Suprapubic skin (tissue), 4 donors: Measurements from ENCODE around the gene CFAP97D1. TPM values are rescaled to one million over a fixed set of nuclear protein-coding genes. Genes with fewer than 3 reads are reported as not detected.

ENCODE experiments used
- DNase-seq, 2 donors: peaks; one replicate each; pipeline ENCODE4 v3.0.0-alpha.2; 2019; ENCODE audit warnings: low spot score in 2 of 2
- H3K27ac ChIP-seq: fragments of 200-600 bp; sonication (generic); one replicate; pipeline ENCODE4 v1.5.1; 2019
- H3K27me3 ChIP-seq: fragments of 200-600 bp; sonication (generic); one replicate; pipeline ENCODE4 v1.5.1; 2019
- H3K36me3 ChIP-seq: fragments of 200-600 bp; sonication (generic); one replicate; pipeline ENCODE4 v1.5.1; 2019
- H3K4me1 ChIP-seq: fragments of 200-600 bp; sonication (generic); one replicate; pipeline ENCODE4 v1.5.1; 2019
- H3K4me3 ChIP-seq: fragments of 200-600 bp; sonication (generic); one replicate; pipeline ENCODE4 v1.5.1; 2019; ENCODE audit warnings: mild to moderate bottlenecking
- H3K9me3 ChIP-seq: fragments of 200-600 bp; sonication (generic); one replicate; pipeline ENCODE4 v1.5.1; 2019
- EP300 ChIP-seq: sonication (generic); formaldehyde crosslinking; IDR thresholded peaks from one replicate; pipeline ENCODE4 v1.6.1; 2017; ENCODE audit warnings: antibody characterized with exemption
- POLR2A ChIP-seq, 2 donors: fragments of 450-650 bp; IDR thresholded peaks; one replicate each; pipeline ENCODE4 v1.6.1; 2017; ENCODE audit warnings: antibody characterized with exemption in 2 of 2, mild to moderate bottlenecking in 2 of 2, moderate library complexity in 2 of 2
- POLR2AphosphoS5 ChIP-seq, 3 donors: sonication (generic); formaldehyde crosslinking; IDR thresholded peaks; one replicate each; pipeline ENCODE4 v1.6.1; 2017; ENCODE audit warnings: antibody characterized with exemption in 3 of 3
- WGBS: methylation state at CpG from one replicate; pipeline ENCODE4 v1.1.5; 2018; 5-methylcytosine and 5-hydroxymethylcytosine counted together
- total RNA-seq, 4 donors: library from RNA; depleted of rRNA; stranded (reverse); fragments of >200 nt; gene quantifications; one replicate each; pipeline ENCODE4 v1.1.0, GENCODE V29; 2016
- TF ChIP-seq, protein P1 (sequence below), 2 donors: fragments of 200-600 bp in 1 of 2; fragments of 450-650 bp in 1 of 2; sonication (generic) in 1 of 2; IDR thresholded peaks; one replicate each; pipeline ENCODE4 v1.5.1; 2016 to 2019; ENCODE audit warnings: antibody characterized with exemption in 2 of 2, mild to moderate bottlenecking in 1 of 2, moderate library complexity in 1 of 2

The CFAP97D1 gene
- total RNA-seq, 4 donors from 2014 or later, result 0.10 to 0.48 (median 0.13) TPM; not detected in 1

DNA sequence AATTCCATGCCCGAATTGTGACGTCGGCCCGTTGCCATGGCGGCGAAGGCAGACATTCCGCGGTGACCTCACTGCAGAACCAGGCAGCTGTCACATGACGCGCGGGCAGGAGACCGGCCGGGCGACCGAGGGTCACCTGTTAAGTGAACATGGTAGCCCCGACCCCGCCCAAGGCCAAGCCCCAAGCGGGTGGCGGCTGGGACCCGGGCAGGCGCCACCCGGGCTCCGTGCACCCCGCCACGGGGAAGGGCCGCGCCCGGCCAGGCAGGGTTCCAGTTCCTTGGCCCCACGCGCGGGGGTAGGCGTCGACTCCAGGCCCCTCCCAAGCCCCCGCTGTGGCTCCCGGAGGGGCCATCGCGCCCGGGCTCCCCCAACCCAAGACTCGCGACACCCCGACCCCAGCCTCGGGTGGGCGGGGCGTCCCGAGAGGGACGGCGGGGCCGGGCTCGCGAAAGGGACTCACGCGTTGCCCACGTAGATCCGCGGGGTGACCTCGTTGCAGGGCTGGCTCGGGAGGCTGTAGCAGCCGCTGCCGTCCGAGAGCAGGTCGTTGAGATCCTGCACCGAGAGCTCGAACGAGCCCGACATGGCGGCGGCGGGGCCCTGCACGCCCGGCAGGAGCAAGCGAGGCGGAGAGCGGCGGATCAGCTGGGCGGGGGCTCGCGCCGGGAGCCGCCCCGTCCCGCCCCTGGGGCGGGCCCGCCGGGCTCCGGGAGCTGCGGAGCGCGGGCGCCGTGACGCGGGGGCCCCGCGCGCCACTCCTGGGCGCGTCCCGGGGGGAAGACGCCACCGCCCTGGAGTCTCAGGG, 1.7 kb upstream of the CFAP97D1 start, which contains the start of gene DUSP3:
DUSP3 (minus strand) TSS at position 641 of the 808 bp plus-strand sequence; CDS start at position 588, 53 bp downstream.
- H3K36me3 ChIP-seq, result peaks cover 22% of the 10 kb centered on the region
- H3K9me3 ChIP-seq, result no peaks in the 10 kb centered on the region
- H3K4me1 ChIP-seq, result peaks cover 30% of the 10 kb centered on the region
- no peaks in the 10 kb centered on the region for H3K27me3 ChIP-seq
- peak within 1 kb of the TSS; percentile 100 for H3K27ac ChIP-seq
- peak; percentile 98 for DNase-seq
- TF ChIP-seq POLR2A (IDR thresholded peaks at IDR 0.05), result peak; percentile 74 to 89
- TF ChIP-seq POLR2AphosphoS5 (IDR thresholded peaks at IDR 0.05), result peak; percentile 61 to 75 (median 70)
- no peak for TF ChIP-seq EP300
- TF ChIP-seq, protein P1, sequence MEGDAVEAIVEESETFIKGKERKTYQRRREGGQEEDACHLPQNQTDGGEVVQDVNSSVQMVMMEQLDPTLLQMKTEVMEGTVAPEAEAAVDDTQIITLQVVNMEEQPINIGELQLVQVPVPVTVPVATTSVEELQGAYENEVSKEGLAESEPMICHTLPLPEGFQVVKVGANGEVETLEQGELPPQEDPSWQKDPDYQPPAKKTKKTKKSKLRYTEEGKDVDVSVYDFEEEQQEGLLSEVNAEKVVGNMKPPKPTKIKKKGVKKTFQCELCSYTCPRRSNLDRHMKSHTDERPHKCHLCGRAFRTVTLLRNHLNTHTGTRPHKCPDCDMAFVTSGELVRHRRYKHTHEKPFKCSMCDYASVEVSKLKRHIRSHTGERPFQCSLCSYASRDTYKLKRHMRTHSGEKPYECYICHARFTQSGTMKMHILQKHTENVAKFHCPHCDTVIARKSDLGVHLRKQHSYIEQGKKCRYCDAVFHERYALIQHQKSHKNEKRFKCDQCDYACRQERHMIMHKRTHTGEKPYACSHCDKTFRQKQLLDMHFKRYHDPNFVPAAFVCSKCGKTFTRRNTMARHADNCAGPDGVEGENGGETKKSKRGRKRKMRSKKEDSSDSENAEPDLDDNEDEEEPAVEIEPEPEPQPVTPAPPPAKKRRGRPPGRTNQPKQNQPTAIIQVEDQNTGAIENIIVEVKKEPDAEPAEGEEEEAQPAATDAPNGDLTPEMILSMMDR (IDR thresholded peaks at IDR 0.05), result no peak
- WGBS, result no CpG with 5 or more reads among the region's 100 CpGs
- H3K4me3 ChIP-seq, result peak within 1 kb of the TSS; percentile 99

DNA sequence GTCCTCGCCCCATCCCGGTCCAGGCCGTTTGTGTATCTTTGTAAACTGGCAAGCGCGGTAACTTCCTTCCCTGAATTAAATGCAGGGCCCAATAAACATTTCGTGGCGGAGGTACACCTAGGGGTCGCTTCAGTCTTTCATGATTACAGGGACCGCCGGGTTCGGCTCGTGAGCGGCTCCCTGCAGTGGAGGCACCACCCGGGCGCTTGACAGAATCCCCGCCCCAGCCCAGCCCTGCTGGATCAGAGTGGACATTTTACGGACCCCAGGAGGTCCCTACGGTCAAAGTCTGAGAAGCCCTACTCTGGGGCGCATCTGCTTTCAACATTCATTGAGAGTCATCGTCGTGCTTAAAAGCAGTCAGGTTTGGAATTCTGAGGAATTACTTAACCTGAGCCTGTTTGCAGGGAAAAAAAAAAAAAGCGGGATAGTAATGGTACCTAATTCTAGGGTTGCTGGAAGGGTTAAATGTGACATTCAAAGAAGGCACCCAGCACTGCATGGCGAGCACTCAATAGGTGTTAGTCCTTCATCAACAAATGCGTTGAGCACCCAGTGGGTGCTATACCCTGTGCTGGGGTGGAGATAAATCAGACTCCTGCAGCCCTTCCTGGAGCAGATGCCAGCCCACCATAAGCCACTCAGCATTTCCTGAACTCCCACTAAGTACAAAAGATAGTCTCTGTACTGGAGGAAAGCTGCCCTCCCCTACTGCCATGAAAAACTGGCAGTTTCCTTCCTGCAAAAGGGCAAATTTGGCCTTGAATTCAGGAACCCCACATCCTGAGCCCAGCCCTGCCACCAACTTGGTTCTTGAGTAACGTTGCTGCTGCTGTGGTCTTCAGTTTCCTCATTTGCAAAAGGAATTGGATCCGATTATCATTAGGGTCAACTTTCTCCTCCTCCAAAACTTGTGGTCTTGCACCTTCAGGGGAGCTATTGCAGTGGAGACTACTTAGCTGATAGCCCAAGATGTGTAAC, 800 bp upstream of the CFAP97D1 start:
- peaks cover 30% of the 10 kb centered on the region for H3K4me1 ChIP-seq

DNA sequence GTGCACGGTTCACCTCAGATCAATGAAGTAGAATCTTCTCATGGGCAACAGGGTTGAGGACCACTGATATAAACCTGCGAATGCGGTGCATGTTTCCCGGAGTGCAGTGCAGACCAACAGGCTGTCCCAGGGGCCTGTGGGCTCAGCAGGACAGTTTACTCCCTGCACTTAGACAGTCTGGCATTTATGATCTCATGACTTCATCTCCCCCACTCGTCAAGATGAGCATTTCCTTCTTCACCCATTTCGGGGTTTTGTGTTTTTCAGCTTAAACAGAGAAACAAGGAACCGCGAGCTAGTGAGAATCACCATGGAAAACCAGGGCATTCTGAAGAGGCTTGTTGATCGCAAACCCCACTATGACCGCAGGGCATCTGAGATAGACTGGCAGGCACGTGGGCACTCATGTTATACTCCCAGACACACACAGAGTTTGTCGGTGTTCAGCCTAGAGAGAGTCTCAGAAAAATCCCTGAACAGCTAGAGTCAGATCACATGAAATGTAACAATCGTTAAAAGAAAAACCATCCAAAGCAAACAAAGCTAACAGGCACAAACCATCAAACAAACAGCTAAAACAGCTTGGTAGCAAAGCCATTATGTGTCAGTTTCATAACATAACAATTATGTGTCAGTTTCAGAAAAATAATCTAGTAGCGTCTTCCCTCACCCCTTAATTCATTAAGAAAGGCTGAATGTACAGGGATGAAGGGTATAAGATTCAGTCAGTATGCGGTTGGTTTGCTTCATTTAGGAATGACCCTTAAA, 2.9 kb downstream of the CFAP97D1 start:
- no peak for DNase-seq
- no peaks in the 10 kb centered on the region for H3K9me3 ChIP-seq
- TF ChIP-seq POLR2AphosphoS5 (IDR thresholded peaks at IDR 0.05) (no peak), EP300 (no peak), POLR2A (IDR thresholded peaks at IDR 0.05) (no peak)
- TF ChIP-seq, protein P1 (IDR thresholded peaks at IDR 0.05), result no peak

More for the DNA sequence above, 800 bp upstream of the CFAP97D1 start:
- peaks cover 13% of the 10 kb centered on the region for H3K36me3 ChIP-seq
- H3K27ac ChIP-seq, result peak overlapping the region; percentile 100
- TF ChIP-seq, protein P1 (IDR thresholded peaks at IDR 0.05), result peak in 1 of 2 donors; percentile 19
- no peak for TF ChIP-seq POLR2A (IDR thresholded peaks at IDR 0.05)
- WGBS, result 12% methylated on average over 15 of the region's 26 CpGs
- peak overlapping the region; percentile 99 for H3K4me3 ChIP-seq
- DNase-seq, result peak in 1 of 2 donors; percentile 84
- H3K9me3 ChIP-seq, result no peaks in the 10 kb centered on the region
- H3K27me3 ChIP-seq, result no peaks in the 10 kb centered on the region

GRCh38 chr17:43784068-43784467, 3.8 kb downstream of the CFAP97D1 start:
- H3K36me3 ChIP-seq, result no peaks in the 10 kb centered on the region
- H3K4me3 ChIP-seq, result no peak overlapping the region
- no peak overlapping the region for H3K27ac ChIP-seq
- 82% methylated on average over 2 of the region's 2 CpGs for WGBS
- DNase-seq, result no peak
- no peak for TF ChIP-seq EP300
- no peak for TF ChIP-seq POLR2AphosphoS5 (IDR thresholded peaks at IDR 0.05)
- no peak for TF ChIP-seq POLR2A (IDR thresholded peaks at IDR 0.05)
- TF ChIP-seq, protein P1 (IDR thresholded peaks at IDR 0.05), result no peak
- no peaks in the 10 kb centered on the region for H3K27me3 ChIP-seq
- H3K4me1 ChIP-seq, result peaks cover 11% of the 10 kb centered on the region
- H3K9me3 ChIP-seq, result no peaks in the 10 kb centered on the region

More for the DNA sequence above, 2.9 kb downstream of the CFAP97D1 start:
- WGBS, result 87% methylated on average over 15 of the region's 15 CpGs
- Histone ChIP-seq H3K36me3 (no peaks in the 10 kb centered on the region), H3K4me3 (no peak overlapping the region), H3K4me1 (peaks cover 13% of the 10 kb centered on the region), H3K27me3 (no peaks in the 10 kb centered on the region), H3K27ac (no peak overlapping the region)
